SK-N-SH treated with all-trans-retinoic acid at 6 μM for 48 hours (cell line): ENCODE data around the gene C3orf70.

Experiments
- ARNTL ChIP-seq: fragments of 450-650 bp; formaldehyde crosslinking; IDR thresholded peaks from 2 replicates; pipeline ENCODE4 v1.5.0; 2020; ENCODE audit warnings: low read depth, mild to moderate bottlenecking, moderate library complexity, borderline replicate concordance
- CREB5 ChIP-seq: fragments of 250-450 bp; sonication (Bioruptor Pico); IDR thresholded peaks from 2 replicates; pipeline ENCODE4 v1.5.1; 2020; ENCODE audit warnings: low read depth, mild to moderate bottlenecking, moderate library complexity
- CSDC2 ChIP-seq: fragments of 250-450 bp; sonication (Bioruptor Pico); IDR thresholded peaks from 2 replicates; pipeline ENCODE4 v1.5.0; 2020; ENCODE audit warnings: mild to moderate bottlenecking, moderate library complexity
- CSRNP3 ChIP-seq: fragments of 250-450 bp; sonication (Bioruptor Pico); IDR thresholded peaks from 2 replicates; pipeline ENCODE4 v1.5.1; 2021; ENCODE audit warnings: mild to moderate bottlenecking, moderate library complexity
- OSR1 ChIP-seq: fragments of 250-450 bp; sonication (Bioruptor Pico); IDR thresholded peaks from 2 replicates; pipeline ENCODE4 v1.8.0; 2022; ENCODE audit warnings: moderate library complexity, mild to moderate bottlenecking, inconsistent platforms
- PATZ1 ChIP-seq: fragments of 250-450 bp; sonication (Bioruptor Pico); IDR thresholded peaks from 2 replicates; pipeline ENCODE4 v1.8.0; 2020; ENCODE audit warnings: mild to moderate bottlenecking, moderate library complexity, borderline replicate concordance
- POU6F1 ChIP-seq: fragments of 250-450 bp; sonication (Bioruptor Pico); IDR thresholded peaks from 2 replicates; pipeline ENCODE4 v1.8.0; 2021; ENCODE audit warnings: low read depth, mild to moderate bottlenecking, moderate library complexity, borderline replicate concordance
- RARB ChIP-seq: fragments of 250-450 bp; sonication (Bioruptor Pico); IDR thresholded peaks from 2 replicates; pipeline ENCODE4 v1.8.0; 2021; ENCODE audit warnings: mild to moderate bottlenecking, moderate library complexity
- TSHZ2 ChIP-seq: fragments of 250-450 bp; sonication (Bioruptor Pico); IDR thresholded peaks from 2 replicates; pipeline ENCODE4 v1.5.0; 2020; ENCODE audit warnings: mild to moderate bottlenecking, moderate library complexity
- ZC3H10 ChIP-seq: fragments of 250-450 bp; sonication (Bioruptor Pico); IDR thresholded peaks from 2 replicates; pipeline ENCODE4 v1.5.1; 2021; ENCODE audit warnings: mild to moderate bottlenecking, moderate library complexity
- ZFP3 ChIP-seq: fragments of 250-450 bp; sonication (Bioruptor Pico); IDR thresholded peaks from 2 replicates; pipeline ENCODE4 v1.5.0; 2020; ENCODE audit warnings: mild to moderate bottlenecking, moderate library complexity
- ZFP30 ChIP-seq: fragments of 450-650 bp; formaldehyde crosslinking; IDR thresholded peaks from 2 replicates; pipeline ENCODE4 v1.5.0; 2022; ENCODE audit warnings: mild to moderate bottlenecking, moderate library complexity
- ZNF565 ChIP-seq: fragments of 450-650 bp; formaldehyde crosslinking; conservative IDR thresholded peaks from 2 replicates; pipeline ENCODE4 v1.5.0; 2020; ENCODE audit warnings: low read depth, mild to moderate bottlenecking, moderate library complexity
- ZNF8 ChIP-seq: fragments of 450-650 bp; formaldehyde crosslinking; IDR thresholded peaks from 2 replicates; pipeline ENCODE4 v1.5.0; 2020; ENCODE audit warnings: mild to moderate bottlenecking, moderate library complexity

- TF ChIP-seq CSRNP3 (CRISPR knock-in tag) (no peak), RARB (no peak), ZNF8 (CRISPR knock-in tag) (no peak), POU6F1 (no peak), TSHZ2 (CRISPR knock-in tag) (no peak), CREB5 (no peak), PATZ1 (CRISPR knock-in tag) (no peak), ZC3H10 (CRISPR knock-in tag) (no peak), ZNF565 (CRISPR knock-in tag) (no peak), ARNTL (CRISPR knock-in tag) (no peak), ZFP3 (CRISPR knock-in tag) (no peak), OSR1 (no peak), ZFP30 (CRISPR knock-in tag) (no peak), CSDC2 (CRISPR knock-in tag) (no peak)
Measured at GRCh38 chr3:185094697-185095096, 58.2 kb downstream of the C3orf70 start.
